Measurements from ENCODE around the gene TENM3.

Gene TENM3

GRCh38 chr4:182470215-182470614 lies 227.0 kb downstream of the TENM3 start:
- DNase-seq: no peak

DNA sequence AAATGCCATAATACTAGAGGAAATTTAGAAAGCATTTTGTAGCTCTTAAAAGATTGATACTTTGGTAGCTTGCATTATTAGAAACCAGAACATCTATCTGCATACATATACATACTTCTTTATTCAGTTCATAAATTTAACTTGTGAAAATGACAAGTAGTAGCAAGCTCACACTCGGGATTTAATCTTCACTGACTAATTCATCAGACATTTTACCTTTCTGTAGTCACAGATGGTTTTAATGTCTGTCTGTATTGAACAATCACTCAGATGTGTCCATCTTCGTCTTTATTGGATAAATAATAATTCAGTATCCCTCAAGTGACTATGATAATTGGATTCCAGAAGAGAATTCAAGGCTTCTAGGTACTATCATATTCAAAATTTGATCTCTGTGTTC lies 232.3 kb downstream of the TENM3 start:
- no peak for DNase-seq

DNA sequence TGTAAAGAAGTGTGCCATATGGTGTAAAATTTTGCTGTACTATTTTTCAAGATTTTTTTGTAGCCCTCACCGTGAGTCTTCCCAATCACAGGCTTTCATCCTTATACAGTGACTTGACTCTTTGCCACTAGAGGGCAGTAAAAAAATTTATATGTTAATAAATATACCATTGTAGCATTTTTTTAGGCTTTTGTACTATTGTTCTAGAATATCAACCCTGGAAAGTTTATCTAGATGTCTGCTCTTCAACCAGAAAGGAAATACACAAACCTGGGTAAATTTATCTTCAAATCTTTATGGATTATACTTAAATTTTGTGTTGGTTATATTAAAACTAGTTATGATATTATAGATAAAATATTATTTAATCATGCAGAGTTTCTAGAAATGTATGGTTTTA lies 235.3 kb downstream of the TENM3 start:
- DNase-seq: no peak

DNA sequence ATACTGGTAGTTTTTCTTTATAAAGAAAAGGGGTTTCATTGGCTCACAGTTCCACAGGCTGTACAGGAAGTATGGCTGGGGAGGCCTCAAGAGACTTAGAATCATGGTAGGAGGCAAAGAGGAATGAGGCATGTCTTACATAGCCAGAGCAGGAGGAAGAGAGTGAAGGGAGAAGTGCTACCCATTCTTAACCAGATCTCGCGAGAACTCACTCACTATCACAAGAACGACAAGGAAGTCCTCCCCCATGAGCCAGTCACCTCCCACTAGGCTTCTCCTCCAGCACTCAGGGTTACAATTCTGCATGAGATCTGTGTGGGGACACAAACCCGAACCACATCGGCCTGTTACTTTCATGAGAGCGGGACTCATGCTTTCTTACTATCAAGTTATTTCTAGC lies 240.5 kb downstream of the TENM3 start:
- DNase-seq: no peak

DNA sequence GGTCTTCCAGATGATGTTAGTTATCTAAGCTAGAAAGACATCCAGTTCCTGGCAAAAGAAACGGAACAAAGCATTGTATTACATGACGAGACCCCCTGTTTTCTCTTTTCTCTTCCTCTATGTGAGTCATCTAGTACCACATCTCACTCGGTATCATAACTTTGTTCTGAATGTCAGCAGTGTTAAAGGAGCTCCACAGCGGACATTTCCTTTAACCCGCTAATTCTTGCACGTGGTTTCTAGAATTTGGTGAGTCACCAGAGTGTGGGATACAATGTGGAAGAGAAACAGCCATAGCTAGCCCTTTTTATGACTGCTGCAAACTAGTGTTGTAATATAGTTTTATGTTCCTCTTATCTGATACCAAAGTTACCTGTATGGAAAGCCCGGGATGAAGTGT lies 243.7 kb downstream of the TENM3 start:
- no peak for DNase-seq

DNA sequence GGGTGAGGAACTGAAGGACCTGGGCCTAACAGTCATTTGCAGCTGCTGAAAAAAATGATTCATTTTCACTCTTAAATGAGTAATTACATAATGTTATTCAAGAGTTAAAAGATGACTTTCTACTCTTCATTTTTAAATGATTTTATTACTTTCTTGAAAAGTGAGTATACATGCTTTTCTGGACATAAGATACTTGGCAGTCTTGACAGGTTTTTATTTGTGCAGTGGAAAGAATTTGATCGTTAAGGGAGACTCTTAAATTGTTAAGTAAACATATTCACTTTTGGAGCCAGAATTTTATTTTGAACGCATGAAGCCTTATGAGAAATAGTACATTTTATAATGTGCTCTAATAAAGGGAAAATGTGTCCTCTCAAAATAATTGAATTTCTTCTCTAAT lies 245.7 kb downstream of the TENM3 start:
- no peak for DNase-seq

- DNase-seq: no peak
Observed at GRCh38 chr4:182489607-182490006, 246.4 kb downstream of the TENM3 start.

GRCh38 chr4:182491719-182492118 lies 248.5 kb downstream of the TENM3 start:
- DNase-seq: no peak

GRCh38 chr4:182492423-182492822 lies 249.2 kb downstream of the TENM3 start:
- no peak for DNase-seq

- no peak for DNase-seq
Observed at GRCh38 chr4:182493377-182493776, 250.2 kb downstream of the TENM3 start.

DNA sequence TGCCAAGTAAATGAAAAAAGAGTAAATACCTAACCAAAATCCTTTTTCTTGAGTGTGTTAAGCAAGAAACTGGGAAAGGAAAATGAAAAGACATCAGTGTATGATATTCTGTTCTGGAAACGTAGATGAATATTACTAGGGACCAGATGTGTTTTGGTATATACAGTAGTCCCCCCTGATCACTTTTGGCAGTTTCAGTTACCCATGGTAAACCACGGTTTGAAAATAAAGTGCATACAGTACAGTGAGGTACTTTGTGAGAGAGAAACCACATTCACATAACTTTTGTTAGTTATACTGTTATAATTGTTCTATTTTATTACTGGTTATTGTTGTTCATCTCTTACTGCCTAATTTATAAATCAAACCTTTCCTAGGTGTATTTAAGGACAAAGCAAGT lies 250.9 kb downstream of the TENM3 start:
- DNase-seq: no peak

GRCh38 chr4:182495031-182495430 lies 251.8 kb downstream of the TENM3 start:
- DNase-seq: no peak

DNA sequence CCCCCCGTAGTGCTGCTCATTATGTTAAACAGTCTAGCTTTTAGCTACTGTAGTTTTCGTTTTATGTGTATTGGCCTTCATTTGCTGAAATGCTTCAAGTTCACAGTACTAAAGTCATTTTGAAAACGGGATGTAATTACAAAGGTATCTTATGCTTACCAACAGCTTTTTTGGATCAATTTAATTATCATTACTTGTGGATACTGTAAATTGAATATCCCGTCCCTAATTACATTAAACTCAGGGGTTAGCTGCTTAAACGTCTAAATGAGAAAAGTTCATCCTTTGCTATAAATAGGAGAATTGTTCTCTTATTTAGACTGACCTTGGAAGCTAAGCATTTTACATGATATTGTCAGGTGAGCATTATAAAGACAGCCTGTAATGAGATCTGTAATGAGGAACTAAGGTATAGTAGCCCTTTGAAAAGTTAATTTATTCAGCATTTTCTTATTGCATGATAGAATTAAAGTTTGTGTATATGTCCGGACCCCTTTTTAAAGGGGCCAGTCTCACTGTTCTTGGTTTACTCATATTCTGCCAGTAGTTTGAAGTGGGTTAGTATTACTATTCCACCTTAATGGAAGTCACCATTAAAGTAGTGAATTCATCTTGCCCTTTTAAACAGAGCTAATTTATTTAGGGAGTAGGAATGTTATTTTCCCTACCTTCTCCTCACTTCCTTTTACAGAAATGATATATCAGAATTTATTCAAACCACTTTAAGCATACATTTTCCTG lies 252.6 kb downstream of the TENM3 start:
- DNase-seq: no peak

DNA sequence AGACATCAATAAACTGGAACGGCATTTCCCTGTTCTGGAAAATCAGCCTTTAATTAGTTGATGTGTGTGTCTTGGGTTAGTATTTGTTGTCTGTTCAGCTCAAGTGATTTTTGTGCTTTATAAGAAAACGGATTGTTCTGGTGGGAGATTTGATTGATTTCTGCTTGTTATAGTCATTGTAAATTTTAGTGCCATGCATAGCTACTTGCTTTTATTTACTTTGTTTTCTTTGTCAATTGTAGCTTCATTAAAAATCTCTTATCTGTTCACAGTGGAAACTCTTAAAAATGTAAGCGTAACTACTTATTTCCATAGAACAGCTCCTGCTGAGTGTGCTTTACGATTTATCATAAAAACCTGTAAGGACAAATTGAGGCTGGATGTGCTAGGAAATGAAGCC lies 253.2 kb downstream of the TENM3 start:
- DNase-seq: no peak

DNA sequence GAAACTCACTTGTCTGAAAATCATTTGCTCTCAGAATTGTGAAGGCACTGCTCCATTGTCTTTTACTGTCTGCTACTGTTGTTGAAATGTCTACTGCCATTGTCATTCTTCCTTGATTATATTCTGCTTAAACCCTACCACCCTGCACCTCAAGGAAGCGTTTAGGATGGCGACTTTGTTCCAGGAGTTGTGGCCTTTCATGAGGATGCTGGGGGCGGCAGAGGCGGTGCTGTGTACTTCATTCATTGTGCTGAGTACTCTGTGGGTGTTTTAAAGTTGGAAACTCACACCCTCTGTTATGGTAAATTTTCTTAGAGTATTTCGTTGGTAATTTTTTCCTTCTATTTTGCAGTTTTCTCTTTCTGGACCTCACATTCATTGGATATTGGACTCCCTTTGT lies 258.9 kb downstream of the TENM3 start:
- DNase-seq: no peak

GRCh38 chr4:182504463-182504862 lies 261.3 kb downstream of the TENM3 start:
- DNase-seq: no peak

GRCh38 chr4:182507805-182508204 lies 264.6 kb downstream of the TENM3 start:
- DNase-seq: no peak

DNA sequence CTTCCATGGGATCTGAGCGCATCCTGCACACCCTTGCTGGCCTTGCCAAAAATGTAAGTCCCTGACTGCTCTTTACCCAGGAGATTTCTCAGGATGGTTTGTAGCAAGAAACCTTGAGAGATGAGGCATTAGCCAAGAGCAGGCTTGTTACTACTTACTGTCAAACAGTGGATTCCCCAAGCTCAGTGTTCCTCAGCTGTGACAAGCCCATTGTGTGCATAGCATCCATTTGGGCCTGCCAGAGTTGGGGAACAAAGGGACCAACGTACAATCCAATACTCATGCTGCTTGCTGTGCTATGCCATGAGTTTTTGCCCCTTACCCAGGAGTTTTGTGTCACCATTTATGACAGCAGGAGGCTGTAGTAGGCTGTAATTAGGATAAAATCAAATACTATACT lies 267.6 kb downstream of the TENM3 start:
- no peak for DNase-seq

GRCh38 chr4:182513587-182514291 lies 270.5 kb downstream of the TENM3 start:
- DNase-seq: no peak

- DNase-seq: no peak
Observed at GRCh38 chr4:182518421-182518820, 275.2 kb downstream of the TENM3 start.

DNA sequence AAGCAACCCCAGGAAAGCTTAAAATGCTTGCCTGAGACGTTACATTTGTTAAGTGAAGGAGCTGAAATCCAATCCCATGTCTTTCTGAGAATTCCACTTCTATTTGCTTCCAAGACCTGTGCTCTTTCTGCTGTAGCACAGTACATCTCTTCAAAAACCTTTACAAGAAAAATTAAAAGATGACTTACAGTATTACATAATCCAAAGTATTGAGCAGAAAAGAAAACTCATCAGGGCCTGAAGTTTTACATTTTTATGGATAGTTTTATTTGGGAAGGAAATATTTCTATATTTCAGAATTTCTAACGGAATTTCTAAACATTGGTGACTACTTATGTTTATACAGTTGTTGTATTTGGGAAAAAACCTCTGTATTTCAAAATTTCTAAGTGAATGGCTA lies 276.3 kb downstream of the TENM3 start:
- no peak for DNase-seq

DNA sequence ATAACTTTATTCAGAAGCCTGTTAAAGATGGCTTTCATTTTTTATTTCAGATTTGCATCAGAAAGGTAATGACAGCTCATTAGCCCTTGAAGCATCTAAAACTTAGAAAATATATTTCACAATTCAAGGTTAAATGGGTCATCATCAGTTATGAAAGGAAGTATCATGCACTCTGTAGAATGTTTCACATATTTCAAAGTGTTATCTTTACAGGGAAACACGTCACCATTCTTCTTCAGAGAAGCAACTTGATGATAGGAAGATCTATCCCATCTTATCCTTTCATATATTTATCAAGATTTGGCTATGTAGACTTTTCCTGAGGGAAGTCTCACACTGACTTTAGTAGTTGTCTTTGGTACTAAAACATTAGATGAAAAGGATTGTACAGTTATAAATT lies 277.8 kb downstream of the TENM3 start:
- DNase-seq: no peak

- no peak for DNase-seq
Observed at GRCh38 chr4:182528819-182529218, 285.6 kb downstream of the TENM3 start.

DNA sequence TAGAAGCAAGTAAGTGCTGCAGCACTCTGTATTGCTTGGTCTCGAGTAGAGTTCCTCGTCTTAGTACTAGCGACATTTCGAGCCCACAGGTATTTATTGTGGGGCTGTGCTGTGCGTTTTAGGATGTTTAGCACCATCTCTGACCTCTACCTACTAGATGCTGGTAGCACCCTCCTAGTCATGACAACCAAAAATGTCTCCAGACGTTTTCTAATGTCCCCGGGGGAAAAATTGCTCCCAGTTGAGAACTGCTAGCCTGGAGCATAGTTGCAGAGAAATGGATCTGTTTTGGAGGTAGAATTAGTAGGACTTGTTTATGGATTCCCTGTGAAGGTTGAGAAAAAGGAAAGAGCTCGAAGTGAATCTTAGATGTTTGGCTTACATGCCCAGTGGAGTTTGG lies 287.2 kb downstream of the TENM3 start:
- DNase-seq: no peak

Data from activated CD4-positive, alpha-beta T cell treated with anti-CD3 and anti-CD28 coated beads, Interleukin-2, amount 50 U/mL, for 48 hours (primary cell).